Measurements from ENCODE around the gene BOLA2B. TPM values are rescaled to one million over a fixed set of nuclear protein-coding genes. Genes with fewer than 3 reads are reported as not detected.

The BOLA2B gene
- total RNA-seq, 1 donor from 2014 or later = 40.7 TPM

Small RNA genes within 50 kb of the gene (small RNA-seq; reads per million reads assigned to genes)
- gene AC106782.4 (ENCODE audit: low replicate concordance) = not detected

Other genes starting within 250 kb of the BOLA2B start
- 28.2 TPM for gene TMEM219, start 231.6 kb downstream of the BOLA2B start, total RNA-seq
- gene TAOK2, start 219.8 kb downstream of the BOLA2B start, total RNA-seq = 37.7 TPM
- 13.1 TPM for gene HIRIP3, start 198.0 kb downstream of the BOLA2B start, total RNA-seq
- 38.1 TPM for gene INO80E, start 197.4 kb downstream of the BOLA2B start, total RNA-seq
- 1.0 TPM for gene DOC2A, start 182.6 kb downstream of the BOLA2B start, total RNA-seq
- not detected for gene C16orf92, start 170.5 kb downstream of the BOLA2B start, total RNA-seq
- 0.82 TPM for gene TLCD3B, start 162.4 kb downstream of the BOLA2B start, total RNA-seq
- gene ALDOA, start 127.9 kb downstream of the BOLA2B start, total RNA-seq = 1,849 TPM
- 72.4 TPM for gene PPP4C, start 117.7 kb downstream of the BOLA2B start, total RNA-seq
- 1.4 TPM for gene TBX6, start 101.7 kb downstream of the BOLA2B start, total RNA-seq
- gene YPEL3, start 97.5 kb downstream of the BOLA2B start, total RNA-seq = 10.4 TPM
- gene GDPD3, start 80.1 kb downstream of the BOLA2B start, total RNA-seq = 3.3 TPM
- 18.0 TPM for gene MAPK3, start 70.4 kb downstream of the BOLA2B start, total RNA-seq
- 14.8 TPM for gene CORO1A, start 10.1 kb downstream of the BOLA2B start, total RNA-seq
- gene SLX1A, start 209 bp upstream of the BOLA2B start, total RNA-seq = 13.7 TPM
- 5.8 TPM for gene SULT1A3, start 5.6 kb upstream of the BOLA2B start, total RNA-seq
- 2.4 TPM for gene NPIPB13, start 54.8 kb upstream of the BOLA2B start, total RNA-seq
- 29.8 TPM for gene CD2BP2, start 161.6 kb upstream of the BOLA2B start, total RNA-seq
- gene TBC1D10B, start 176.8 kb upstream of the BOLA2B start, total RNA-seq = 40.0 TPM
- gene MYL11, start 181.1 kb upstream of the BOLA2B start, total RNA-seq = 9,092 TPM
- not detected for gene SEPTIN1, start 188.9 kb upstream of the BOLA2B start, total RNA-seq
- 6.4 TPM for gene ZNF48, start 201.8 kb upstream of the BOLA2B start, total RNA-seq
- gene ZNF771, start 213.9 kb upstream of the BOLA2B start, total RNA-seq = 12.1 TPM
- 22.8 TPM for gene DCTPP1, start 236.4 kb upstream of the BOLA2B start, total RNA-seq

Data from tongue (tissue), 2 donors.